ENCODE data around the gene TRIM13. TPM values are rescaled to one million over a fixed set of nuclear protein-coding genes. Genes with fewer than 3 reads are reported as not detected.

The TRIM13 gene
- polyA plus RNA-seq, 1 donor from 2014 or later, result 27.6 TPM

Other genes starting within 250 kb of the TRIM13 start
- gene KPNA3, start 204.4 kb upstream of the TRIM13 start, polyA plus RNA-seq, result 18.5 TPM
- gene SPRYD7, start 60.7 kb upstream of the TRIM13 start, polyA plus RNA-seq, result 6.4 TPM
- 0.80 TPM for gene KCNRG, start 18.4 kb downstream of the TRIM13 start, polyA plus RNA-seq